ENCODE measurements around the gene CCM2. TPM values are rescaled to one million over a fixed set of nuclear protein-coding genes. Genes with fewer than 3 reads are reported as not detected.

Gene CCM2
- total RNA-seq, 1 donor = 41.9 TPM

DNA sequence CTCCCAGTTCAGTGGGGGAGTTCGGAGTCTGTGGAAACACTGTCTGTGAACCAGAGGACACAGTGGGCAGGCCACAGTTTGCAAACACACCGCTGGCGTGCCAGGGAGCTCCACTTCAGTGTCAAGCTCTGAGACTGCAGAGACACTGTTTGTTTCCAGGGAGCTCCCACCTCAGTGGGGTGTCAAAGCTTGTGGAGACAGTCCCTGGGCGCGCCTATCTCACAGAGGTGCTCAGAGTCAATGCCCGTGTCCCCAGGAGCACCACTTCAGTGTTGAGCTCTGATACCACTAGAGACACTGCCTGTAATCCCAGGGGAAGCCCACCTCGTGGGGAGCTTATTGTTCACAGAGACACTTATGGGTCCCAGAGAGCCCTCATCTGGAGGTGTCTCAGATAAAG is 25.5 kb upstream of the CCM2 start:
- H3K4me3 ChIP-seq (ENCODE audit: low read depth, low read length) = no peak overlapping the region

DNA sequence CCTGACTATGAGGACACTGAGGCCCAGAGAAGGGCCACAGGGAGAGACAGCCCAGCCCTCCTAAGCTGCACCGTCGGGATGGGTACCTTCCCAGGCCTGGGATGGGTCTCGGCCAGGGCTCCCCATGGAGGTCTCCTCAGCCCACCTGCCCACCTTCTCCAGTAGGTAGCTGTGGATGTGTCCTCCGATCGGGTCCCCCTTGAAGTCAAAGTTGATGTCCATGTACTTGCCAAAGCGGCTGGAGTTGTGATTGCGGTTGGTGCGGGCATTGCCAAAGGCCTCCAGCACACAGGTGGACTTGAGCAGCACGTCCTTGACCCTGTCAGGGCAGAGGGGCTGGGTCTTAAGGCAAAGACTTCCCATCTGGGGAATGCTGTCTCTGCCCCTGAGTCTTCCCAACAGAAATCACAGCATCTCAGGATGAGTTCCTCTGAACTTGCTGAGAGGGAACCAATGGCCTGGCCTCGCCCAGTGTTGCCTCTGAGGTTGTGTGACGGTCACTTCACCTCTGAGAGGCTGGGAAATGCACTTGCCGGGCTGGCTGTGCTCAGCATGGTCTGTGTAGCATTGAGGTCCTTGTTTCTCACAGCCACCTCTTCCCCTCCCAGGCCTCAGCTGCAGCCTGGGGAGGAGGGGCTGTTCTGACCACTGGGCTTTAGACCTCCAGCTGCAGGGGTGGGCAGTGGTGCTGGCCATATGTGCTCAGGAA is 24.5 kb upstream of the CCM2 start:
- DNase-seq (ENCODE audit: low read depth) = no peak
- no peak overlapping the region for H3K4me3 ChIP-seq (ENCODE audit: low read depth, low read length)
- no peak for TF ChIP-seq CTCF (IDR thresholded peaks at IDR 0.05; ENCODE audit: insufficient read depth, low read depth, low read length)

More for the DNA sequence above, 25.5 kb upstream of the CCM2 start:
- DNase-seq (ENCODE audit: low read depth) = no peak
- no peak for TF ChIP-seq CTCF (IDR thresholded peaks at IDR 0.05; ENCODE audit: insufficient read depth, low read depth, low read length)

DNA sequence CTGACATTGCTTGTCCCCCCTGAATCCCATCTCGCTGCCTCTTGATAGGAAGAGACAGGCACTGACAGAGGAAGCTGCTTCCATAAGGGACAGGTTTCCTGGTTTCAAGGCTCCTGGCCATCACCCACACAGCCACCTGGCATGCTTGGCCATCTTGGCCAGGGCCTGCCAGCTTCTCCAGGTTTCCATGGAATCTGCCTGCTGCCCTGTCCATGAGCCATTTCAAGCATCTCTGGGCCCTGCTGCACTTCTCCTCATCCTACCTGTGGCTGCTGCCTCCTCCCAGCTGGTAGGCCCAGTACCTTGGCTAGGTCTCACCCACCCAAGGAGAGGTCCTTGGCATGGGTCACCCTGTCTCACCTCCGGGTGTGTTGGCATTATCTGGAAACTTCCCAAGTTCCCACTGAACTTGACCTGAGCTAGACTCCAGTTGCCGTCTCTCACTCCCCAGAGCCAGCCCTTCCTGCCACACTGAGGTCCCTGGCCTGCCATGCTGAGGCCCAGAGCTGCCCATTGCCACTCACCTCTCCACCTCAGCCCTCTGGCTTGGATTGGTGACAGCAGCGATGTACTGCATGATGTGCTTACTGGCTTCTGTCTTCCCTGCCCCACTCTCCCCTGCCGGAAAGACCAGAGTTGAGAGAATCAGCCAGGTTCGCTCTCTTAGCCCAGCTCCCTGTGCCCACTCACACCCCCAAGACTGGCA is 23.8 kb upstream of the CCM2 start:
- no peak for TF ChIP-seq CTCF (IDR thresholded peaks at IDR 0.05; ENCODE audit: insufficient read depth, low read depth, low read length)
- H3K4me3 ChIP-seq (ENCODE audit: low read depth, low read length) = no peak overlapping the region
- DNase-seq (ENCODE audit: low read depth) = no peak

- no peak for TF ChIP-seq CTCF (IDR thresholded peaks at IDR 0.05; ENCODE audit: insufficient read depth, low read depth, low read length)
- DNase-seq (ENCODE audit: low read depth) = no peak
- no peak overlapping the region for H3K4me3 ChIP-seq (ENCODE audit: low read depth, low read length)
Measured at GRCh38 chr7:44976746-44977196, 23.2 kb upstream of the CCM2 start.

DNA sequence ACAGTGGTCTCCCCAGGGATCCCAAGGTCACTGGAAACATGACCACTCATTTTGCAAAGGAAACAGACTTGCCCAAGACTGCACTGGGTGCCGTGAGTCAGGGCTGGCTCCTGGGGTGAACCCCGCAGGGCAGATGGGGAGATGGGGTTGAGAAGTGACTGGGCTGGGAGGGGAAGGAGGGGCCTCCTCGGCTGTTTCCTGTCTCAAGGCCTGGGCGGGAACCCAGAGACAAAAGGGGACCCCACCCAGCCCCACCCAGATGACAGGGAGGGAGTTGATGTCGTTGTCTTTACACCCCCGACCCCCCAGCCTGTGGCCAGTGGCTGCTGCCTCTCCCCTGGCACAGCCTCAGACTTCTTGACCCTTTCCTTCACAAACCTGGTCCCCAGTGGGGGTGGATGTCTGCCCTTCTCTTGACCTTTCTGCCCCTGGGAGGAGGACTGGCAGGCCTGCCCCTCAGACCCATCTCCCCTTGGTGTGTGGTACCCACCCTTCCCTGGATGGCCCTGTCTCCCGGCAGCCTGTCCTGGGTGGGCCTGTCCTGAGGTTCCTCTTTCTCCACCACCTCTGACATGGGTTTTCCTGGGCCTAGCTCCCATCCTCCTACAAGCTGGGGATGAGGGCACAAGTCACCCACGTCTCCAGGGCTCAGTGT is 22.6 kb upstream of the CCM2 start:
- DNase-seq (ENCODE audit: low read depth) = no peak

GRCh38 chr7:44977959-44978335 is 22.1 kb upstream of the CCM2 start:
- no peak overlapping the region for H3K4me3 ChIP-seq (ENCODE audit: low read depth, low read length)
- no peak for DNase-seq (ENCODE audit: low read depth)
- TF ChIP-seq CTCF (IDR thresholded peaks at IDR 0.05; ENCODE audit: insufficient read depth, low read depth, low read length) = no peak

More for the DNA sequence above, 22.6 kb upstream of the CCM2 start:
- H3K4me3 ChIP-seq (ENCODE audit: low read depth, low read length) = no peak overlapping the region
- TF ChIP-seq CTCF (IDR thresholded peaks at IDR 0.05; ENCODE audit: insufficient read depth, low read depth, low read length) = no peak

All from fibroblast of villous mesenchyme (primary cell).